Stimulated activated naive CD4-positive, alpha-beta T cell (primary cell): Measurements from ENCODE around the gene ANKRD11.
"Not testable (repeated sequence)": the region's sequence is repeated elsewhere in the genome, so short reads cannot be mapped to it uniquely, and the experiment has no call there.

Source experiments
- DNase-seq, 6 experiments: peaks; one replicate each; lab custom pipeline; 2025; lab: John Stamatoyannopoulos, UW

The ANKRD11 gene

DNA sequence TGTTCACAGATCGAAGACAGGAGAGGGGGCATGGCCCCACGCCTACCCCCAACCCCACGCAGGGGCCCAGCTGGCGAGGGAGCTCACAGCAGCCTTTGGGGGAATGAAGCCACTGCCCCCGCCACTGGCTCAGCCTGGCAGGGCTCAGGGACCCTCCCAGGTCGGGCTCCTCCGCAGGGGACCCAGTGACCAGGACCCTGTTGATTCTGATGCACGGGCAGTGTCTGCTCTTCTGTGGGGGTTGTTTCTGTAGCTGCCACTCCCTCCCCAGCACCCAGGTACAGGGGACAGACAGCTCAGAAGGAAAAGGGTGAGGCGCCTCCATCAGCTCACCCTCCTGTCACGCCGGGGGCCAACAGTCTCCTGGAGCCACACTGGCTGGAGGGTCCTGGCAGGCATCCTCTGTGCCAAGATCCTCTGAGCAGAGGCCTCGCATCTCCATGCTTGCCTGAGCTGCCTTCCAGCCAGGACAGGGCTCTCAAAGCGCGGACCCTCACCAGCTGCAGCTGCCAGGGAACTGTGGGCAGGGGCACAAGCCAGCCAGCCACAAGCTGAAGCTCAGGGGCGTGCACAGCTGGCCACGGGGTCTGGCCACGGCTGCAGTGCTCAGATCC lies 223.7 kb downstream of the ANKRD11 start:
- no peak for DNase-seq

DNA sequence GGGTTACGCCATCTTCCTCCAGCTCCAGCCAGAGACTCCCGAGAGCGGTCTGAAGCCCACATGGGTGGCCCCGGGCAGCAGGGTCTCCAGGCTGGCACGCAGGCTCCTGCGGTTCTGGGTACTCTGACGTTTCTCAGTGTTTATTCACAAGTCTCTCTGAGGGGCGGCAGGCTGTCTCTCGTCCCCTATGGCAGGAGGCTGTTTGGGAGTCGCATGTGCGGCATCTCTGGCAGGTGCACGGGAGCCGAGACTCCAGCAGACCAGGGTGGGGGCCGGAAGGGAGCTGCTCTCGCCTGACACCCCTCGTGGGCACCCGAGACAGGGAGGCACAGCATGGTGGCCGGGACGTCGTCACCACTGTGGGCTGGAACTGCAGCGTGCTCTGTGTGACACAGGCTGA lies 224.7 kb downstream of the ANKRD11 start:
- DNase-seq, result no peak

DNA sequence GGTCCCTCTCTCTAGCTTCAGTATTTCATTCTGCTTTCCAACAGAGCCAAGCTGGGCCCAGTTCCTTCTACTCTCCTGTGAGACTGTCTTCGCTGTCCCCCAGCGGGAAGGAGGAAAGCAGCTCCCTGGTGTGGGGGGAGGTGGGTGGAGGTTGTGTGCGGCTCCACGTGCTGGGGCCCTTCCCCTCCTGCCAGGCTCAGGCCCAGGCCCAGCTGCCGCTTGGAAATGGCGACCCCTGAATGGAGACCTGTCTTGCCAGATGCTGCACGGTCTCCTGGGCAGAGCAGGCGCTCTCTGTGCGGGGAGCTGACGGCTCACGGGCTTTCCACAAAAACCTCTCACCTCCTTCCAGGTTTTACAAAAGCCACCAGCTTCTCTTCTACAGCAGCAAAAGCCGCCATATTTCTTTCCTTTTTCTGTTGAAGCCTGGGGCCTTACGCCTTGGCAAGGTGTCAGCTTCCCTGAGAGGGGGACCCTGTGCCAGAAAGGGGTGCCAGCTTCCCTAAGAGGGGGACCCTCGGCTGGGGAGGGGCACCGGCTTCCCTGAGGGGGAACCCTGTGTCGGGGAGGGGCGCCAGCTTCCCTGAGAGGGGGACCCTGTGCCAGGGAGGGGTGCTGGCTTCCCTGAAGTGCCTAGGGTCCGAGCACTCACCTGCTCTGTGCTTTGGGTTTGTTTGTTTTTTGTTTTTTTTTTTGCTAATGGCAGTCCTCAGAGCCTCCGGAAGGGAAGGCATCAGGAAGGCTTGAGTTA lies 225.4 kb downstream of the ANKRD11 start:
- no peak for DNase-seq

DNA sequence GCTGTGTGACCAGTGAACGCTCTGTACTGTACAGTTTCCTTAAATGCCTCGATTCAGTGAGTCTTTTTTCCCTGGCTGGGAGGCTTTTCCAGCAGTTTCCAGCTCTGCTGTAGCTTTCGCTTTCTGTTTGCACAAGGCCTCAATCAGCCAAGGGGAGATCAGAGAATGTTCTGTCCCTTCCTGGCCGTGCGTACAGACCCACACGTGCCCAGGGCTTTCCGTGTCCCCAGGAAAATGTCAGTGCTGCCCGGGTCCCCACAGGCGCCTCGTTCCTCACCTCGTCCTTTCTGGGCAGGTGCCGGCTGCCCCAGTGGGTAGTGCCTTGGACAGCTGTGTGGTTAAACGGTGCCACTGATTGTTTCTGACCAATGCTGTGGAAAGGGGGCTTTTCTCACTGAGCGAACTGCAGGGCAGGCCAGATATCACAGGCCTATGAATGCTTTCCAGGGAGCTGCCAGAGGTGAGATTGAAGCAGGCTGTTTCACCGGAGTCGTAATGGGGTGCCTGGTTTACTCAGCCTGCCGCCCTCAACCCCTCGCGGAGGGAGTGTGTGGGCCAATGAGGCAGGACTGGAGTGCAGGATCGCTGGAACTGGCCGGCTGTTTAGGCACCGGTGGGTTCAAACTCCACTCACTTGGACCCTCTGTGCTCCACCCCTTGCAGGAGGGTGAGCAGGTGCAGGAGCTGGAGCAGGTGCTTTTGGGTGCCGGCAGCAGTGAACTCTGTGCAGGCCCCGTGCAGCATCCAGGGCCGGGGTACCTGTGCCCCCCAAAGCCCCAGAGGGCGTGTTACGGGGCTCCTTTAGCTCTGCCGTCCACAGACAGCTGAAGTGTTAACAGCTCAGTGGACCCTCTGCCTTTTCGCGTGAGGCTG lies 228.4 kb downstream of the ANKRD11 start:
- DNase-seq, result no peak

DNA sequence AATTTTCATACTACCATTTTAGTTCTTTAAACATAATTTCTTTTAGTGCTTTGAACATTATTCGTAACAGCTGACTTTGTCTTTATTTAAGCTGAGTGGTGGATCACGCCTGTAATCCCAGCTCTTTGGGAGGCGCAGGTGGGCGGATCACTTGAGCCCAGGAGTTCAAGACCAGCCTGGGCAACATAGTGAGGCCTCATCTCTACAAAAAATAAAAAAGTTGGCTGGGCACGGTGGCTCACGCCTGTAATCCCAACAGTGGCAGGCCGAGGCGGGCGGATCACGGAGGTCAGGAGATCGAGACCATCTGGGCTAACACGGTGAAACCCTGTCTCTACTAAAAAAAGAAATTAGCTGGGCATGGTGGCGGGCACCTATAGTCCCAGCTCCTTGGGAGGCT lies 230.5 kb downstream of the ANKRD11 start:
- DNase-seq, result not testable (repeated sequence)

DNA sequence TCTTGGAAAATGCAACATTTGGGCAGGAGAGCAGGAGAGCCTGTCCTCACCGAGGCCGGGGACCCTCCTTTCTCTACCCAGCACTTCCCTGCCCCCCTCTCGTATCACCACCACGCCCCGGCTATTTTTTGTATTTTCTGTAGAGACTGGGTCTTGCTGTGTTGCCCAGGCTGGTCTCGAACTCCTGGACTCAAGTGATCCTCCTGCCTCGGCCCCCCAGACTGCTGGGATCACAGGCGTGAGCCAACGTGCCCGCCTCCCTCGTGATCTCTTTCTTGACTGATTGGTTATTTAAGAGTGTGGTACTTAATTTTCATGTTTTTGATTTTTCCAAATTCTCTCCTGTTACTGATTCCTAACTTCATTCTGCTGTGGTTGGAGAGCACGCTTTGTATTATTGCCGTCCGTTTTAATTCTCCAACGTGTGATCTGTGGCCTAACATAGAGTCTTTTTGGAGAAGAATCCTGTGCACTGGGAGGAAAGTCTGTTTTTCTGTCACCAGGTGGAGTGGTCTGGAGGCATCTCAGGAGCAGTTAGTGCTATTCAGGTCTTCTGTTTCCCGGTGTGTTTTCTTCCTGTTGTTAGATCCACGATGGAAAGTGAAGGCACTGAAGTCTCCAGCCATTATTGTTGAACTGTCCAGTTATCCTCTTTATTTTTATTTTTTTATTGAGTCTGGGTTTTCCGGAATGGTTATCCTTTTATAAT lies 232.4 kb downstream of the ANKRD11 start:
- no peak for DNase-seq

DNA sequence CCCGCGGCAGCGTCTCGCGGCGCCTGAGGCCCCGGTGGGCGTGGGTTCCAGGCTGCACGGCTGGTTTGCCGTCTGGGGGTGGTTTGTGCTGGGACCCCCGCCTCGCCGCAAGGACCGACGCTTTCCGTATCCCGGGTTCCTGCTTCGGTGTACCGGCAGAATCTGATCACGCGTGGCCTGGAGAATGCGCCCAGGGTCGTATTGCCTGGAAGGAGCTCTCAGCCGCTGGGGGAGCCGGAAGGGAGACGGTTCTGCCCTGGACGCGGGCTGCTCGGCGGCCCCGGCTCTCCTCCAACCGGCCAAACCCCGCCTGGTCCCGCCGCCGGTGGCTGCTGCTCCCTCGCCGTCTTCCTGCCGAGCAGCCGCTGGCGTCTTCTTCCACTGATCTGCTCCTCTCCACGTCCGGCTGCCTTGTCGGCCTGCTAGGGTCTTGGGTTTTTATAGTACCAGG lies 233.1 kb downstream of the ANKRD11 start:
- DNase-seq, result peak in 1 of 6 experiments; percentile 21

DNA sequence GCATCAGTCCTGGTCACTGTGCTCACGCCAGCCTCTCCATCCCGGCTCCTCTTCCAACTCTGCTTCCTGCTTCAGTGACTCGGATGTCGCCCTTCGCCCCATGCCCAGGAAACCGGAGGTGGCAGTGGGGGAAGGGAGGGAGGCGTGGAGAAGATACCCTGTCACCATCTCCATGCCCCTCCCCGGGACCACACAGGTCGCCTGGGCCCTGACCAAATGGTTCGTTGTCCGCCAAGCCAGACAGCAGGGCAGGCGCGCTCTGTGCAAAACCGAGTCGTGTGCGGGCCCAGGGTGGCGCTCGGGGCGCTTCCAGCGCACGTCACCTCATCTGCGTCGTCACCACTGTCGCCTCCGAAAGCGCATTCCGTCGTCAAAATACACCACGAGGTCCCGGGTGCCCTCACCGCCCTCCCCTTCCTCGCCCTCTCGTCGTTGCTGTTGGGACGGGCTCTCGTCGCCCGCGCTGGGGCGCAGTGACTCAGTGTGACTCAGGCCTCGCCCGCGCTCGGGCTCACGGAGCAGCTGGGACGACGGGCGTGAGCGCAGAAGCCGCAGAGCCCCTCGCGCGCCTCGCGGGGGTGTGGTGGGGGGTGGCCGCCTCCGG lies 233.6 kb downstream of the ANKRD11 start:
- DNase-seq, result peak; percentile 57 to 66 (median 63)

DNA sequence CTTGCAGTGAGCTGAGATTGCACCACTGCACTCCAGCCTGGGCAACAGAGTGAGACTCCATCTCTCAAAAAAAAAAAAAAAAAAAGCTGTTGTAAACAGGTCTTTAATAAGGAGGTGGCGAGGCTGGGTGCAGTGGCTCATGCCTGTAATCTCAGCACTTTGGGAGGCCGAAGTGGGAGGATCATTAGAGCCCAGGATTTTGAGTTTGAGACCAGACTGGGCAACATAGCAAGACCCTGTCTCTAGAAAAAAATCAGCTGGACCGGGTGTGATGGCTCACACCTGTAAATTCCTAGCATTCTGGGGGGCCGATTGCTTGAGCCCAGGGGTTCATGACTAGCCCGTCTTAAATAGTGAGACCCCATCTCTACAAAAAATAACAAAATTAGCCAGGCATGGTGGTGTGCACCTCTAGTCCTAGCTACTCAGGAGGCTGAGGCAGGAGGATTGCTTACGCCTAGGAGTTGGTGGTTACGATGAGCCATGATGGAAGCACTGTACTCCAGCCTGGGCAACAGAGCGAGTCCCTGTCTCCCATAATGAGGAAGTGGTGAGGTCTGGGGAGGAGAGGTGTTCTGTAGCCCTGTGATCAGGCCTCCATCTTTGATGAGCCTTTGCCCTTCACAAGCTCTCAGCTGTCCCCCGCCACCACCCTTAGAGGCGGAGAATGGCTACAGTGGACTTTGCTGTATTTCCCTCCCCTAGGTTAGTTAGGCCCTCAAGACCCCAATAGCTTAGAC lies 236.6 kb downstream of the ANKRD11 start:
- DNase-seq, result no peak

DNA sequence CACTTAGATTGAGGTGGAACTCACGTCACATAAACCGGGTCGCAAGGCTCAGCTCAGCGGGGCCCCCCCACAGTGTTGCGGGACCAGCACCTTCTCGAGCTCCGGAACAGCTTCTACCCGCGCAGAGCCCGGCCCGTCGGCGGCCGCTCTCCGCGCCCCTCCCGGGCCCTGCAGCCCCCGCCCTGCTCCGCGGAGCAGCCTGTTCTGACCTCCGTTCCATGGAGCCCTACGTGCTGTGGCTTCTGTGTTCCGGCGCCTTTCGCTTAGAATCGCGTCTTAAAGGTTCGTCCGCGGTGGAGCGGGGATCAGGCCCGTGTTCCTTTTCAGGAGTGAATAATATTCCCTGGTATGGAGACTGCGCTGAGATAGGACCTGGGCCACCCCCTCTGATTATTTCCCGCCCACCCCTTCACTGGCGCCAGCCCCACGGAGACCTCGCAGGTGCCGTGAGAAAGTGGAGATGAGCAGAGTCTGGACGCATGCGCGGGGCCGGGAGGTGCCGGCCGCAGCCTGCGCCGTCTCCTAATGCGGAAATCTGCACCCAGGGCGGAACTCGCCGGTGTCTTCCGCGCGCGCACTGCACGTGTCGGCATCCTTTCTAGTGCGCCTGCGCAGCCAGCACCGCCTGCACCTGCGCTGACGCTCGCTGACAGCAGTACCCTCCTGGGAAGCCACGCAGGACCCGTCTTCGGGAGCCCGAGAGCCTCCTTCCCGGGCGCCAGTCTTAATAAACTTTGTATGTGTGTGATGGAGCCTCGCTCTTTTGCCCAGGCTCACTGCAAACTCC lies 242.0 kb downstream of the ANKRD11 start:
- peak in 3 of 6 experiments; percentile 16 to 53 (median 51) for DNase-seq

DNA sequence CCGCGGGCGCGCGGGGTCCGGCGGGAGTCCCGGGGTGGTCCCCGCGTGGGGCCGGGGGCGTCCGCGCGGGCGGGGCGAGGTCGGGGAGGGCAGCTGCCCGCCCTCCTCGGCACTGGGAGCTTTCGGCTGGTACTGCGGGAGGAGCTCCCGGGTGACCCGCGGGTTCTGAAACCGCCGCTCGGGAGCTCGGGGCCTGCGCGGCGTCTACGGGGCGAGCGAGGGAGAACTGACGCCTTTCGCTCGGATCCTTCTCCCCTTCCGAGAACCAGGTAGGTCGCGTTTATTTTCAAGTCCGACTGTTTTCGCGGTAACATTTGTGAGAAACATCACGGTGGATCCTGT lies 242.7 kb downstream of the ANKRD11 start:
- not testable (repeated sequence) for DNase-seq

DNA sequence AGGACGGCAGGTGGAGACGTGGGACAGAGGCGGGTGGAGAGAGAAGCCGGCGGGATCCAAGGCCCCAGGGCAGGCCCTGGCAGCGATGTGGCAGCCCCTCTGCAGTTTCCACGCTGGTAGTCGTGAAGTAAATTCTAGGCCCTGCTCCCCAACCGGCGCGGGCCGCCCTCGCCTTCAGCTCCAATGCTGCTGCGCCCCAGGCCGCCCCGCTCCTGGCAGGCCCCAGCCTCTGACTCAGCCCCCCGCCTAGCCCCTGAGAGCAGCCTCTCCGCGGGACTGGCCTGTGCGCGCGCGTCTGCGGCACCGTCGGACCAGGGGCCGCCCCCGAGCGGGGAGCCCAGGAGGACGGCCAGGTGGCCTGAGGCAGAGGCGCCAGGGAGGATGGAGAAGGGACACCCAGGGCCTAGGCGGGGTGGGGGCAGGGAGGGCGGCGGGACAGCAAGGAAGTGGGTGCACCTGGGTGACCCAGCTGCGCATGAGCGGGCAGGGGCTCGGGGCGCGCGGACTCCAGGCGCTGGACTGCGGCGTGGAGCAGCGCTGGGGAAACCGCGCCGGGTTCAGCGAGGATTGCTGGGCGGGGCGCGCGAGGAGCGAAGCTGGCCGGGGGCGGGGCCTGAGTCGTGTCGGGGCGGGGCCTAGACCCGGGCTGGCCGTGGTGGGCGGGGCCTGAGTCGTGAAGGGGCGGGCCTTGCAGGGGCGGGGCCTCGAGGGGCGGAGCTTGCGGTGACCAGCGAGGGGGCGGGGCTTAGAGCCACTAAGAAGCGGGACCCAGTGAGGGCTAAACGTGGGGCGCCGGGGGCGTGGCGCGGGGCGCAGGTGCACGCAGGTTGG lies 243.2 kb downstream of the ANKRD11 start:
- peak; percentile 85 to 100 (median 96) for DNase-seq

DNA sequence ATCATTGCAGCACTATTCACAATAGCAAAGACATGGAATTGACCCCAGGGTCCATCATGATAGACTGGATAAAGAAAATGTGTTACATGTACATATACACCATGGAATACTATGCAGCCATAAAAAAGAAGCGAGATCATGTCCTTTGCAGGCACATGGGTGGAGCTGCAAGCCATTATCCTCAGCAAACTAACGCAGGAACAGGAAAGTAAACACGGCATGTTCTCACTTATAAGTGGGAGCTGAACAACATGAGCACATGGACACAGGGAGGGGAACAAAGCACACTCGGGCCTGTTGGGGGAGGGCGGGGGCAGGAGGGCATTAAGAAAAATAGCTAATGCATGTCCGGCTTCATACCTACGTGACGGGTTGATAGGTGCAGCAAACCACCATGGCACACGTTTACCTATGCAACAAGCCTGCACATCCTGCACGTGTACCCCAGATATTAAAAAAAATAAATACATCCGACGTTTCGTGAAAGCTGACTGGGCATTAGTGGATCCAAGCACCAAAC lies 243.9 kb downstream of the ANKRD11 start:
- DNase-seq, result peak in 1 of 6 experiments; percentile 36

DNA sequence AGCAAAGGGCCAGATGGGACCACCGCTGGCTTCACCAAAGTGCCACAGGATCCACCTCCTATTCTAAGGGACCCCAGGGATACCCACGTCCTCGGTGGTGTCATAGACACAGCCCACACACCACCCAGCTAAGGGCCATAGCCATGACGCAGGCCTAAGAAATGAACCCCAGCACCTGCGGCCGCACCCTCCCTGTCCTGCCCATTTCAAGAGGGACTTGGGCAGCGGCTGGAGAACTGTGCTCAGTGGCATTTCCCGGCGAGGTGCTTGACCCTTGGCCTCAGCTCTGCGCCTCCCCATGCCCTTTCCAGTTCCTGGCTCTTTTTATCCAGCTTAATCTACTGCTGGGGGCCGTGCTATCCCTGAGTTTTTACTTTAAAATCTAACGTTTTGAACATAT lies 245.6 kb downstream of the ANKRD11 start:
- no peak for DNase-seq

DNA sequence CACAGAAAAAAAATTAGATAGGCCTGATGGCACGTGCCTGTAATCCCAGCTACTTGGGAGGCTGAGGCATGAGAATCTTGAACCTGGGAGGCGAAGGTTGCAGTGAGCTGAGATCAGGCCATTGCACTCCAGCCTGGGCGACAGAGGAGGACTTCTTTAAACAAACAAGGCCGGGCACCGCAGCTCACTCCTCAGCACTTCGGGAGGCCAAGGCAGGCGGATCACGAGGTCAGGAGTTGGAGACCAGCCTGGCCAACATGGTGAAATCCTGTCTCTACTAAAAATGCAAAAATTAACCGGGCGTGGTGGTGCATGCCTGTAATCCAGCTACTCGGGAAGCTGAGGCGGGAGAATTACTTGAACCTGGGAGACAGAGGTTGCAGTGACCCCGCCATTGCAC lies 246.1 kb downstream of the ANKRD11 start:
- not testable (repeated sequence) for DNase-seq

DNA sequence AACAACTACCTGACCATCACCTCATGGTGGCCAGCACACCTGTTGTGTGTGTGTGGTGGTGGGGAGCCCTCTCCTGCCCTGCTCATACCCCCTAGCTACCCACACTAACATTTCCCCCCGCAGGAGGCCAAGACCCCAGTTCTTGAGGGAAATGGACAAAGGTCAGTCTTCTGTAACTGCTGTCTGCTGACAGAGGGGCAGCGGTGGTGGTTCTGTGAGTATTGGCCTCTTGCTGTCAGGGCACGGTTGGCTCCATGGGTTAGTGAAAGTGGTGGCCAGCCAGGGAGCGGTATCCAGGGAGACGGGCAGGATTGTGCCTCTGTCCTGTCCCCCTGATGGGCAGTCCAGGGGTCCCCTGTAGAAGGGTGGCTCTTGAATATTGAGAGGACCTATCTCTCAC lies 246.7 kb downstream of the ANKRD11 start:
- DNase-seq, result no peak

DNA sequence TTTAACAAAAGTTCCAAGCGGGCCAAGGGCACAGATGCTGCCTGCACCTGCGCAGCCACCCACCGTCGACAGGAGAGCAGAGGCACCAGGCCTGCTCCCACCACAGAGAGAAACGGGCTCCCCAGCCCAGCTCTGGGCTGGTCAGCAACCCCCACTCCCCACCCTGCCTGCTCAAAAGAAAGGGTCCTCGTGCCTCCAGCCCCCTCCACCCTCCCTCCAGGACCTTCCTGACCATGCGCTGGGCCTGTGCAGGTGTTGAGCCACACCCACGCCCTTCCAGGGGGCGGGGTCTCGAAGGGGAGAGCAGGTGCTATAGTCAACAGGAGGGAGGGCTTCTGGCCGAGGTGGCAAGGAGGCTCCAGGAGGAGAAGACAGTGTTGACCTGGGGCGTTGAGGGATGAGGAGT lies 247.6 kb downstream of the ANKRD11 start:
- DNase-seq, result no peak

DNA sequence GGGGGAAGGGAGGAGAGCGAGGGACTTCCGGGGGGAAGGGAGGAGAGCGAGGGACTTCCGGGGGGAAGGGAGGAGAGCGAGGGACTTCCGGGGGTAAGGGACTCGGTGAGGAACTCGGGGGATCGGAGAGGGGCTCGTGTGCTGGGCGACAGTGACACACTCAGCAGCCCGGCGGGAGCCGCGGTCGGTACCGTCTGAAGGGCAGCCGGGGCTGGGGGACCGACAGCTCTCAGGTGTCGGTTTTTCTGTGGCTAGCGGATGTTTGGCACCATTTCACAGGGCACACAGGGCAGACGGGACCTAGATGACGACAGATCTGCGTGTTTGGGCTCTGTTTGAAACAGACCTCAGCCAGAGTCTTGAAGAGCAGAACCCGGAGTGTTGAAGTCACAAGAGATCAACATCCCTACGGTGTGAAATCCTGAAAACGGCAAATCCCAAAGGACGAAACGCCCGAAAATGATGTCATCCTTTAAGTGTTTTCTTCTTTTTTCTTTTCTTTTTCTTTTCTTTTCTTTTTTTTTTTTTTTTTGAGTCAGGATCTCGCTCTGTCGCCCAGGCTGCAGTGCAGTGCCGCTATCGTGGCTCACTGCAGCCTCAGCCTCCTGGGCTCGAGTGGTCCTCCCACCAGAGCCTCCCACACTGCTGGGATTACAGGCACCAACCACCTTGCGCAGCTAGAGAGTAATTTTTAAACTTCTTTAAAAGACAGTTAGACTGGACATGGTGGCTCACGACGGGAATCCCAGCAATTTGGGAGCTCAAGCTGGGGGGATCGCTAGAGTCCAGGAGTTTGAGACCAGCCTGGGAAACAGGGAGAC lies 249.0 kb downstream of the ANKRD11 start:
- peak; percentile 77 to 94 (median 89) for DNase-seq
